ENCODE data around the gene RIC1.

Gene RIC1

DNA sequence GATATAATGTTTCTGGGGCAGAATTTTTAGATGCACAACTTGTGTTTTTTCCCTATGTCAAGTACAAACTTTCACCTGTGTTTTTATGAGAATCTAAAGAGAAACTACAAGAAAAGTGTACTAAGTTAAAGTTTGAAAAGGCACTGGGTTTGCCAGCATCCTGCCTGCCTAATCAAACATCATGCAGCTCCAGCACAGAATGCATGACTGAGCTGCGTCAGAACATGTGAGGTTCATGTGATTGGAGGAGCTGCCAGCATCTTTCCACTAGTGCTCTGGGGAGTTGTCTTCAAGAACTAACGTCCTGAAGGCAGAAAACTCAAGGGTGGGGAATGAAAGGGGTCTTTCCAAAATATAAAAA, 46.1 kb upstream of the RIC1 start:
- Histone ChIP-seq H3K27me3 (ENCODE audit: insufficient read depth, low read length, poor library complexity, severe bottlenecking) (no peaks in the 10 kb centered on the region), H3K4me3 (ENCODE audit: low read length, poor library complexity, severe bottlenecking) (no peak overlapping the region), H2AFZ (ENCODE audit: low read length) (peak overlapping the region; percentile 42; the same call in 1 of the 2 replicates), H3K4me1 (ENCODE audit: insufficient read depth, low read length, poor library complexity, severe bottlenecking) (peaks cover 19% of the 10 kb centered on the region), H3K9me2 (replicated peaks; ENCODE audit: low read depth, low read length) (no peaks in the 10 kb centered on the region), H4K20me1 (ENCODE audit: insufficient read depth, low read length, poor library complexity, severe bottlenecking) (no peaks in the 10 kb centered on the region), H3K9ac (ENCODE audit: low read depth, low read length, poor library complexity, severe bottlenecking) (no peak overlapping the region), H3F3A (ENCODE audit: low read depth) (no peaks in the 10 kb centered on the region), H3K79me2 (ENCODE audit: insufficient read depth, low read length) (no peaks in the 10 kb centered on the region), H3K36me3 (ENCODE audit: insufficient read depth, low read length) (no peaks in the 10 kb centered on the region), H3K4me2 (ENCODE audit: low read depth, low read length, poor library complexity, severe bottlenecking) (no peak overlapping the region), H3K9me3 (ENCODE audit: insufficient read depth, low read depth, low read length) (no peaks in the 10 kb centered on the region)
- TF ChIP-seq, protein P1, sequence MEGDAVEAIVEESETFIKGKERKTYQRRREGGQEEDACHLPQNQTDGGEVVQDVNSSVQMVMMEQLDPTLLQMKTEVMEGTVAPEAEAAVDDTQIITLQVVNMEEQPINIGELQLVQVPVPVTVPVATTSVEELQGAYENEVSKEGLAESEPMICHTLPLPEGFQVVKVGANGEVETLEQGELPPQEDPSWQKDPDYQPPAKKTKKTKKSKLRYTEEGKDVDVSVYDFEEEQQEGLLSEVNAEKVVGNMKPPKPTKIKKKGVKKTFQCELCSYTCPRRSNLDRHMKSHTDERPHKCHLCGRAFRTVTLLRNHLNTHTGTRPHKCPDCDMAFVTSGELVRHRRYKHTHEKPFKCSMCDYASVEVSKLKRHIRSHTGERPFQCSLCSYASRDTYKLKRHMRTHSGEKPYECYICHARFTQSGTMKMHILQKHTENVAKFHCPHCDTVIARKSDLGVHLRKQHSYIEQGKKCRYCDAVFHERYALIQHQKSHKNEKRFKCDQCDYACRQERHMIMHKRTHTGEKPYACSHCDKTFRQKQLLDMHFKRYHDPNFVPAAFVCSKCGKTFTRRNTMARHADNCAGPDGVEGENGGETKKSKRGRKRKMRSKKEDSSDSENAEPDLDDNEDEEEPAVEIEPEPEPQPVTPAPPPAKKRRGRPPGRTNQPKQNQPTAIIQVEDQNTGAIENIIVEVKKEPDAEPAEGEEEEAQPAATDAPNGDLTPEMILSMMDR (conservative IDR thresholded peaks at IDR 0.05; ENCODE audit: low read length) = no peak
- no peak for TF ChIP-seq EZH2phosphoT487 (IDR thresholded peaks at IDR 0.05; ENCODE audit: borderline replicate concordance)

DNA sequence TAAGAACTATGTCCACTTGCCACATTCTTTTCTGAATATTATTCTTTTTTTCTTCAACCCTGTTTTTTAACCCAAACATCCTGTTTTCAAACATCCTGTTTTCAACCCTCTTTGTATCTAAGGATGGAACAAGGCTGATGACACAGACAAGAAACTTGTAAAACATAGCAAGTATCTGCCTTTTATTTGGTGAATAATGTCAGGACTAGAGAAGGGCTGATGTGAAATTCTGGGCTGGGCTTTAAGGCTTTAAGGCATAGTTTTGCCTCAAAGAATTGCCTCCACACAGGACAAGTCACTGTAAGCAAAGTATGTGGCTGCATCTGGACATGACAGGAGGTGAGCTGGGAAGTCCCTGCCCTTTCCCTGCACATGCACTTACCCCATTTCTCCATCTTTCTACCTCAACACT, 42.5 kb upstream of the RIC1 start:
- TF ChIP-seq, protein P1 (conservative IDR thresholded peaks at IDR 0.05; ENCODE audit: low read length) = no peak
- no peak for TF ChIP-seq EZH2phosphoT487 (IDR thresholded peaks at IDR 0.05; ENCODE audit: borderline replicate concordance)
- Histone ChIP-seq H3K9ac (ENCODE audit: low read depth, low read length, poor library complexity, severe bottlenecking) (no peak overlapping the region), H3K36me3 (ENCODE audit: insufficient read depth, low read length) (no peaks in the 10 kb centered on the region), H3K4me2 (ENCODE audit: low read depth, low read length, poor library complexity, severe bottlenecking) (no peak overlapping the region), H3K4me3 (ENCODE audit: low read length, poor library complexity, severe bottlenecking) (no peak overlapping the region), H3K79me2 (ENCODE audit: insufficient read depth, low read length) (no peaks in the 10 kb centered on the region), H3F3A (ENCODE audit: low read depth) (no peaks in the 10 kb centered on the region), H2AFZ (ENCODE audit: low read length) (0 out of 2 replicates have a peak overlapping the region, but pooled peaks have one; percentile 22), H3K9me2 (replicated peaks; ENCODE audit: low read depth, low read length) (no peaks in the 10 kb centered on the region), H4K20me1 (ENCODE audit: insufficient read depth, low read length, poor library complexity, severe bottlenecking) (no peaks in the 10 kb centered on the region), H3K9me3 (ENCODE audit: insufficient read depth, low read depth, low read length) (no peaks in the 10 kb centered on the region), H3K4me1 (ENCODE audit: insufficient read depth, low read length, poor library complexity, severe bottlenecking) (peaks cover 9% of the 10 kb centered on the region), H3K27me3 (ENCODE audit: insufficient read depth, low read length, poor library complexity, severe bottlenecking) (no peaks in the 10 kb centered on the region)

DNA sequence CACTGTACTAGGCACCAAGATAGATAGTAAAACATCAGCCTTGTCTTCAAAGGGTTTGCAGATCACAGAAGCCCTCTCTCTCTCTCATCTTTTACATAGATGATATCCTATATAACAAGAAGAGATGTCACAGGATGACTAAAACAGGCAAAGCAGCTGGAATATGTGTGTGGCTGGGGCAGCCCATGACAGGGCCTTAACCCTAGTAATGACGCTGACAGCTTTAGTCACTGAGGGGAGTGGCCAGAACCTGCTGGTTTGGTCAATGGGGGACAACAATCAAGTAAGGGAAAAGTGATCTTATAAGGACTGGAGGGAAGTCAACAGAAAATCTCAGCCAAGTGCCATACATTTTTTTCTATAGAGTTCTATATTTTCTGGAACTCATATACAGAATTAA, 41.9 kb upstream of the RIC1 start:
- Histone ChIP-seq H3K9me3 (ENCODE audit: insufficient read depth, low read depth, low read length) (no peaks in the 10 kb centered on the region), H3K4me3 (ENCODE audit: low read length, poor library complexity, severe bottlenecking) (no peak overlapping the region), H3K4me1 (ENCODE audit: insufficient read depth, low read length, poor library complexity, severe bottlenecking) (peaks cover 9% of the 10 kb centered on the region), H4K20me1 (ENCODE audit: insufficient read depth, low read length, poor library complexity, severe bottlenecking) (no peaks in the 10 kb centered on the region), H3K4me2 (ENCODE audit: low read depth, low read length, poor library complexity, severe bottlenecking) (no peak overlapping the region), H3F3A (ENCODE audit: low read depth) (no peaks in the 10 kb centered on the region), H3K36me3 (ENCODE audit: insufficient read depth, low read length) (no peaks in the 10 kb centered on the region), H2AFZ (ENCODE audit: low read length) (0 out of 2 replicates have a peak overlapping the region, but pooled peaks have one; percentile 14), H3K9ac (ENCODE audit: low read depth, low read length, poor library complexity, severe bottlenecking) (no peak overlapping the region), H3K27me3 (ENCODE audit: insufficient read depth, low read length, poor library complexity, severe bottlenecking) (no peaks in the 10 kb centered on the region), H3K9me2 (replicated peaks; ENCODE audit: low read depth, low read length) (no peaks in the 10 kb centered on the region), H3K79me2 (ENCODE audit: insufficient read depth, low read length) (no peaks in the 10 kb centered on the region)
- no peak for TF ChIP-seq EZH2phosphoT487 (IDR thresholded peaks at IDR 0.05; ENCODE audit: borderline replicate concordance)
- TF ChIP-seq, protein P1 (conservative IDR thresholded peaks at IDR 0.05; ENCODE audit: low read length) = no peak

Measured in Loucy (cell line).